ENCODE measurements around the gene IMPG1.

IMPG1 gene

DNA sequence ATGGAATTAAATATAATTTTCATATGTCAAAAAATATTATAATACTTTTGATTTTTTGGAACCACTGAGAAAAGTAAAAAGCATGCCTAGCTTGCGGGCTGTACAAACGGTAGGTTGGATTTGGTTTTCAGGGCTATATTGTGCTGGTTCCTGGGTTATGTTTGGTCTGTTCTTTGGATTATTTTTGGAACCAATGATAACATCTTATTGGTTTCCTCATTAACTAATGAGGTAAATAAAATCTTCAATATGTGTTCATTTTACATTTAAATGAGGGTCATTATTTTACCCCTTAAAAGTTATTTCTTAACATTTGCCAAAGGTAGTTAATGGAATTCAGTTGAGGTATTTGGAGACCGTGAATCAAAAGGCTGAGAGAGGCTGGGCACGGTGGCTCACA, 96.6 kb downstream of the IMPG1 start:
- DNase-seq (ENCODE audit: low read depth in 1 of 2, low spot score in 1 of 2): no peak
- TF ChIP-seq, protein P1, sequence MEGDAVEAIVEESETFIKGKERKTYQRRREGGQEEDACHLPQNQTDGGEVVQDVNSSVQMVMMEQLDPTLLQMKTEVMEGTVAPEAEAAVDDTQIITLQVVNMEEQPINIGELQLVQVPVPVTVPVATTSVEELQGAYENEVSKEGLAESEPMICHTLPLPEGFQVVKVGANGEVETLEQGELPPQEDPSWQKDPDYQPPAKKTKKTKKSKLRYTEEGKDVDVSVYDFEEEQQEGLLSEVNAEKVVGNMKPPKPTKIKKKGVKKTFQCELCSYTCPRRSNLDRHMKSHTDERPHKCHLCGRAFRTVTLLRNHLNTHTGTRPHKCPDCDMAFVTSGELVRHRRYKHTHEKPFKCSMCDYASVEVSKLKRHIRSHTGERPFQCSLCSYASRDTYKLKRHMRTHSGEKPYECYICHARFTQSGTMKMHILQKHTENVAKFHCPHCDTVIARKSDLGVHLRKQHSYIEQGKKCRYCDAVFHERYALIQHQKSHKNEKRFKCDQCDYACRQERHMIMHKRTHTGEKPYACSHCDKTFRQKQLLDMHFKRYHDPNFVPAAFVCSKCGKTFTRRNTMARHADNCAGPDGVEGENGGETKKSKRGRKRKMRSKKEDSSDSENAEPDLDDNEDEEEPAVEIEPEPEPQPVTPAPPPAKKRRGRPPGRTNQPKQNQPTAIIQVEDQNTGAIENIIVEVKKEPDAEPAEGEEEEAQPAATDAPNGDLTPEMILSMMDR (IDR thresholded peaks at IDR 0.05; ENCODE audit: insufficient read depth, low read length): no peak
- no peak for TF ChIP-seq SPI1 (IDR thresholded peaks at IDR 0.05; ENCODE audit: borderline replicate concordance, low read depth)
- no peak for TF ChIP-seq POLR2AphosphoS5 (IDR thresholded peaks at IDR 0.05; ENCODE audit: low read depth)
- no peak for TF ChIP-seq GABPA (IDR thresholded peaks at IDR 0.05; ENCODE audit: low read depth)
- TF ChIP-seq, protein P2, sequence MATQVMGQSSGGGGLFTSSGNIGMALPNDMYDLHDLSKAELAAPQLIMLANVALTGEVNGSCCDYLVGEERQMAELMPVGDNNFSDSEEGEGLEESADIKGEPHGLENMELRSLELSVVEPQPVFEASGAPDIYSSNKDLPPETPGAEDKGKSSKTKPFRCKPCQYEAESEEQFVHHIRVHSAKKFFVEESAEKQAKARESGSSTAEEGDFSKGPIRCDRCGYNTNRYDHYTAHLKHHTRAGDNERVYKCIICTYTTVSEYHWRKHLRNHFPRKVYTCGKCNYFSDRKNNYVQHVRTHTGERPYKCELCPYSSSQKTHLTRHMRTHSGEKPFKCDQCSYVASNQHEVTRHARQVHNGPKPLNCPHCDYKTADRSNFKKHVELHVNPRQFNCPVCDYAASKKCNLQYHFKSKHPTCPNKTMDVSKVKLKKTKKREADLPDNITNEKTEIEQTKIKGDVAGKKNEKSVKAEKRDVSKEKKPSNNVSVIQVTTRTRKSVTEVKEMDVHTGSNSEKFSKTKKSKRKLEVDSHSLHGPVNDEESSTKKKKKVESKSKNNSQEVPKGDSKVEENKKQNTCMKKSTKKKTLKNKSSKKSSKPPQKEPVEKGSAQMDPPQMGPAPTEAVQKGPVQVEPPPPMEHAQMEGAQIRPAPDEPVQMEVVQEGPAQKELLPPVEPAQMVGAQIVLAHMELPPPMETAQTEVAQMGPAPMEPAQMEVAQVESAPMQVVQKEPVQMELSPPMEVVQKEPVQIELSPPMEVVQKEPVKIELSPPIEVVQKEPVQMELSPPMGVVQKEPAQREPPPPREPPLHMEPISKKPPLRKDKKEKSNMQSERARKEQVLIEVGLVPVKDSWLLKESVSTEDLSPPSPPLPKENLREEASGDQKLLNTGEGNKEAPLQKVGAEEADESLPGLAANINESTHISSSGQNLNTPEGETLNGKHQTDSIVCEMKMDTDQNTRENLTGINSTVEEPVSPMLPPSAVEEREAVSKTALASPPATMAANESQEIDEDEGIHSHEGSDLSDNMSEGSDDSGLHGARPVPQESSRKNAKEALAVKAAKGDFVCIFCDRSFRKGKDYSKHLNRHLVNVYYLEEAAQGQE (IDR thresholded peaks at IDR 0.05; ENCODE audit: insufficient replicate concordance, low read depth): no peak
- H3K4me3 ChIP-seq (replicated peaks; ENCODE audit: insufficient read depth, low read length): no peak overlapping the region
- H3K27me3 ChIP-seq (ENCODE audit: insufficient read depth, poor library complexity, severe bottlenecking): no peaks in the 10 kb centered on the region
- no peak overlapping the region for H3K27ac ChIP-seq (replicated peaks)

DNA sequence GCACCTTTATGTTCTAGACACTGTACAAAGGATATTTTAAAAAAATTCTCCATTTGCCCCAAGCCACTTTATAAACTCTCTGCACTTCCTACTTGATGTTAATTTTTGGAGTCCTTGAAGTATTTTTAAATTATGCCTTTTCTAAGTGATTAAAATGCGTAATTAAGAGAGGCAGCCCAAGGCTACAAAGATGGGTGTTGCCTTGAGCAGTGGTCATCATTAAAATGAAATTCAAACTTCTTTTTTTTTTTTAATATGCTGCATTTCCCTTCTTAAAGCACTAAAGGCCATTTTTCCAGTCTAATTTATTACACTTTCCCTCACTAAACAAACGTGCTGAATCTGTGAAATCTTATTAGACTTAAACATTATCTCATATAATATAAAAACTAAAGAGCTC, 102.4 kb downstream of the IMPG1 start:
- TF ChIP-seq, protein P2 (IDR thresholded peaks at IDR 0.05; ENCODE audit: insufficient replicate concordance, low read depth): no peak
- TF ChIP-seq SPI1 (IDR thresholded peaks at IDR 0.05; ENCODE audit: borderline replicate concordance, low read depth) (no peak), GABPA (IDR thresholded peaks at IDR 0.05; ENCODE audit: low read depth) (no peak)
- TF ChIP-seq, protein P1 (IDR thresholded peaks at IDR 0.05; ENCODE audit: insufficient read depth, low read length): no peak
- Histone ChIP-seq H3K27ac (replicated peaks) (no peak overlapping the region), H3K27me3 (ENCODE audit: insufficient read depth, poor library complexity, severe bottlenecking) (no peaks in the 10 kb centered on the region), H3K4me3 (replicated peaks; ENCODE audit: insufficient read depth, low read length) (no peak overlapping the region)
- DNase-seq (ENCODE audit: low read depth in 1 of 2, low spot score in 1 of 2): no peak

DNA sequence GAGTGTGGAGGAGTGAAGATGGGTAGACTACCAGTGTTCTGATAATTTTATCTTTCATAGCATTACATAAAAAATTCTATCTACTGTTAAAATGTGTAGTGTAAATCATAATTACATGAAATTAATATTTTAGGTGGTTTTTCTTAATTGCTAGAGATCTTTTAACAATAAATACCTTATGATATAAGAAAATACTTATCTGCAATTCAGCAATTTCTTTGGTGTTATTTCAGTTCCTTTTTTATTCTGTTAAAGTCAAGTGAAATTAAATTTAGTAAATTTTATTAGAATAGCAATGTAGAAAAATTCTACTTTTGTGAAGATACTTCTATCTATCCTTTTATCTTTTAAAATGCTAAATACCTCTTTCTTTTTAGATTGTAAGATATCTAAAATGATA, 104.3 kb downstream of the IMPG1 start:
- Histone ChIP-seq H3K27me3 (ENCODE audit: insufficient read depth, poor library complexity, severe bottlenecking) (no peaks in the 10 kb centered on the region), H3K4me3 (replicated peaks; ENCODE audit: insufficient read depth, low read length) (no peak overlapping the region), H3K27ac (replicated peaks) (no peak overlapping the region)
- TF ChIP-seq POLR2AphosphoS5 (IDR thresholded peaks at IDR 0.05; ENCODE audit: low read depth) (no peak), SPI1 (IDR thresholded peaks at IDR 0.05; ENCODE audit: borderline replicate concordance, low read depth) (no peak), GABPA (IDR thresholded peaks at IDR 0.05; ENCODE audit: low read depth) (no peak)
- TF ChIP-seq, protein P2 (IDR thresholded peaks at IDR 0.05; ENCODE audit: insufficient replicate concordance, low read depth): no peak
- TF ChIP-seq, protein P1 (IDR thresholded peaks at IDR 0.05; ENCODE audit: insufficient read depth, low read length): no peak
- DNase-seq (ENCODE audit: low read depth in 1 of 2, low spot score in 1 of 2): no peak

Data from HL-60 (cell line).